Fibroblast of lung (primary cell): ENCODE measurements around the gene CHIT1.

Experiments
- CTCF ChIP-seq, 2 donors: IDR thresholded peaks in 1 of 2; conservative IDR thresholded peaks in 1 of 2; 1 replicate in 1 of 2; 2 replicates in 1 of 2; pipeline ENCODE4 v1.5.1; 2011 to 2012; ENCODE audit warnings: low read length in 2 of 2, control low read depth in 1 of 2, inconsistent platforms in 1 of 2, low read depth in 1 of 2, mild to moderate bottlenecking in 1 of 2
- EZH2 ChIP-seq: IDR thresholded peaks from 2 replicates; pipeline ENCODE4 v1.5.1; 2012; ENCODE audit warnings: low read length, control low read depth, mild to moderate bottlenecking; ENCODE audit errors: missing control alignments

- no peak for TF ChIP-seq EZH2
- TF ChIP-seq CTCF (conservative IDR thresholded peaks at IDR 0.05 in 1 of 2, IDR thresholded peaks at IDR 0.05 in 1 of 2; ENCODE audit: low read depth in 1 of 2, low read length in 2 of 2) = no peak
Observed at GRCh38 chr1:203186446-203187303, 42.8 kb downstream of the CHIT1 start, which contains the start of gene CHI3L1.
